Left hindlimb (tissue), 1 donor: Measurements from ENCODE around the gene CDCA8.
A peak's percentile ranks its signal among the peaks of the same experiment; 100 is the strongest.
"Not testable (repeated sequence)": the region's sequence is repeated elsewhere in the genome, so short reads cannot be mapped to it uniquely, and the experiment has no call there.

ENCODE experiments used
- DNase-seq: peaks from one replicate; pipeline ENCODE4 v3.0.0-alpha.2; 2018

Gene CDCA8

DNA sequence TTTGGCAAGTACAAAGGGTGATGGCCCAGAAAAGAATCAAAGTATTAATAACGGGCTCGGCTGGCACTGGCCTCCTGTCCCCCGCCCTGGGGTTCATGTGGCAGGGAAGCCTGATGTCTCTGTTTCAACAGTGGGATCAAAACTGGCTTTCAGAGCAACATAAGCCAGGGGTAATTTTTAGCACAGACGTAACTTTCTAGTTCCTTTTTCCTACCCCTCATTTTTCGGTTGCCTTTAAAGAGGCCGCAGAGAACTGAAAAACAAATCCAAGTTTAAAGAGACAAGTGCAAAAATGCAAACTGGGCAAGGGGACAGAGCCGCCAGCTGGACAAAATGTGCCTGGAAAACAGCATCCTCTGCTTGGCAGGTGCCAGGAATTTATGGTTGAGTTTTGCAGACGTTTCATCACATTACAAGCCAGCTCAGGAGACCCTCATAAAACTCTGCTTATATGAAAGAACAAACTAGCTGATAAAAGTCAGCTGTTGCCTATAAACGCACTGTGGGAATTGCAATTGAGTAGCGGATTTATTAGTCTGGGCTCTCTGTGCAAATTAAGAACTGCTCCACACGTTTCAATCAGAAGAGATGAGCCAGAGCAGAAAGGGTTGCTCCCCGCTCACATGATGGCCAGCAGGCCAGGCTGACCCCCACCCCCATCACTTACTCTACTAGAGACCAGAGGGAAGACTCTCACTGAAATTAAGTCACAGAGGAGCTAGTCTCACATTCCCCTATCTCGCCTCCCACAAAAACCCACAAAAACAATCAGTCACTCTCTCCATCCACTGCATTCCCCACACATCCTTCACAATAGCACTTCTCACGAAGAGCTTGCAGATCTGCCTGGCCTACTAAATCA is 15.8 kb upstream of the CDCA8 start:
- DNase-seq: peak; percentile 76

- no peak for DNase-seq
These were observed 15.2 kb upstream of the CDCA8 start for GRCh38 chr1:37677143-37677439.

- DNase-seq: no peak
These were observed 14.5 kb upstream of the CDCA8 start for GRCh38 chr1:37677808-37678207.

DNA sequence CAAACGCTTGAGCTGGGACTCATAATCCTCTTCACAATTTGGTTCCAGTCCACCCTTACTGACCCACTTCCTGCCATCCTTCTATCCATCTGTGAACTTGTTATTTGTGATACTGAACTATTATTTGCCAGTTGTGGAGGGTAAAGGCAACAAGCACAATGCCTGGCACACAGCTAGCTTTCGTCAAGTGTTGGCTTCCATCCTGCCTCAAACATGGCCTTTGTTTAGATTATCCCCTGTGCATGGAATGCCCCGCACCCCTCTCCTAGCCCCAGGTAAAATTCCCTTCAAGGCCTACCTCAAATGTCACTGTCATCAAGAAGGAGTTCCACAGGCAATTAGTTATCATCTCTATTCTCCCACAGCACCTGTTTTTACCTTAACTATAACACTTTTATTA is 11.4 kb upstream of the CDCA8 start:
- DNase-seq: no peak

- peak; percentile 74 for DNase-seq
These were observed 9.9 kb upstream of the CDCA8 start for GRCh38 chr1:37682334-37682987.

DNA sequence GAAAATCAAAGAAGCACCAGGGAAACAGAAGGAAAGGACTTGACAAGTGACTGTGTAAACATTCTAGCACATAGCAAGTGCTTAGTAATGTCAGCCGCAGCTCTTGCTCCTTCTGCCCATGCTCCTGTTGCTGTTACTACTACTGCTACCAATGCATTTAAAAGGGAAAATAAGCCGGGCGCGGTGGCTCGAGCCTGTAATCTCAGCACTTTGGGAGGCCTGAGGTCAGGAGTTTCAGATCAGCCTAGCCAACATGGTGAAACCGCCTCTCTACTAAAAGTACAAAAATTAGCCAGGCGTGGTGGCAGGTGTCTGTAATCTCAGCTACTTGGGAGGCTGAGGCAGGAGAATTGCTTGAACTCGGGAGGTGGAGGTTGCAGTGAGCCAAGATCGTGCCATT is 8.1 kb upstream of the CDCA8 start:
- DNase-seq: not testable (repeated sequence)

GRCh38 chr1:37685722-37686121 is 6.6 kb upstream of the CDCA8 start:
- no peak for DNase-seq

- not testable (repeated sequence) for DNase-seq
These were observed 4.6 kb upstream of the CDCA8 start for GRCh38 chr1:37687764-37688163.

DNA sequence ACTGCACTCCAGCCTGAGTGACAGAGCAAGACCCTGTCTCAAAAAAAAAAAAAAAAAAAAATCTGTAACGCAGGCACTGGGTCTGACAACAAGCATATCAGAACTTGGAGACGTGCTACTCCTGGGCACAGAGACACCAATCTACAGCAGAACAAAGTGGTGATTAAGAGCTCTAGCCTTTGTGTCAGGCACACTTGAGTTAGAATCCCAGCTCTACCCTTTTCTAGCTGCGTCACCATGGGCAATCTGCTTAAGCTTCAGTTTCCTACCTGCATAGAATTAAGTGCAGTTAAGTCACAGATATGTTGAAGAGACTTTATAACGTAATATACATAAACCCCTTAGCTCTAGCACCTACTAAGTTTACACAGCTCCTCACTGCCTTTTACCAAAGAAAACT is 3.4 kb upstream of the CDCA8 start:
- DNase-seq: no peak

DNA sequence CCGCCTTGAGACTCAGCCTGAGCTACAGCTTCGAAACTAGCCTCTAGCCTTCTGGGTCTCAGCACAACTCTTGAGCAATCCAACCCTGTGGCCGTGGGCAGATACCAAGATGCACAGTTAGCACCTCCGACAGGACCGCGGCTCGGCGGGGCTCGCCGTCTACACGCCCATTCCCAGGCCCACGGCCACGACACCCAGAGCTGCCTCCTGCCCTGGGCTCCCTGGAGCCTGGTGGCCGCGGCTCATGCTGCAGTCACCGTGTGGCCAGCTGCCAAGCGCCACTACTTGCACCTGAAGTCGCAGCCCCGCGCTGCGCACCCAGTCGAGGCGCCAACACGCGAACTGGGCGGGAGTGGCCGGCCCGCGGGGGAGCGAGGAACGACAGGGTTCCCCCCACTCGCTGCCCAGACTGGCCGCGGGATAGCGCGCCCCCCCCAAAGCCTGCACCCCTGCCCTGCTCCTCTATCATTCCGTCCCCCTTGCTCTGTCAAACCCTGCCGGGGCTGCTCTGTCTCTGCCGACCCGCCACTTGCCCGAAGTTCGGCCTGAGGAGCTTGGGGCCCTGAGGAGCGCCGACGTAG is 729 bp upstream of the CDCA8 start:
- DNase-seq: peak; percentile 53

GRCh38 chr1:37692834-37693175 is 489 bp downstream of the CDCA8 start:
- DNase-seq: no peak

DNA sequence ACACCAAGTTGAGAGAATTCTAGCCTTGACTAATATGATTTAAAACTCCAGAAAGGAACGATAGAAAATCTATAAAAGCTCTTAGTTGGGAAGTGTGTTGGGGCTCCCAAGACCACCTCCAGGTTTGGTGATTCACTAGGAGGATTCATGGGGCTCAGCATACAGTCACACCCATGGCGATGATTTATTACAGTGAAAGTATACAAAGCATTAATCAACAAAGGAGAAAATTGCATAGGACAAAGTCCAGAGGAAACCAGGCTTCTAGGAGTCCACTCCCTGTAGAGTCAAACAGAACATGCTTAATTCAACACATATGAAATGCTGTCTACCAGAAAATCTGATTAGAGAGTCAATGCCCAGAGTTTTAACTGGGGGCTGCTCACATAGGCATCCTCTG is 4.8 kb downstream of the CDCA8 start:
- DNase-seq: no peak

GRCh38 chr1:37697737-37698136 is 5.4 kb downstream of the CDCA8 start:
- no peak for DNase-seq

DNA sequence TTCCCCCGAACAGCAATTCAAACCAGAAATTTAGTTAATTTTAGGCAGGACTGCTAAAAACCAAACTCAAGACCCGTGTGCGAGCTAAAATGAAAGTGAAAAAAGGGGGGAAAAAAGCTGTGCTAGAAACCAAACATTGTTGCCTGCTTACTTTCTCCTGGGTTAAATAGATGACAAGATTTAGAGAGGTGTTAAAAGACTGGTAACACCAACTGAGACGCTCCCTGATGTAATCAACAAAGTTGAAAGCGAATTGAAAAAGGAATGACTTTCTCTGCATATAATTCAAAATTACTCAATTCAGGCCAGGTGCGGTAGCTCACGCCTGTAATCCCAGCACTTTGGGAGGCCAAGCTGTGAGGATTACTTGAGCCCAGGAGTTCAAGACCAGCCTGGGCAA is 6.8 kb downstream of the CDCA8 start:
- no peak for DNase-seq

- no peak for DNase-seq
These were observed 8.7 kb downstream of the CDCA8 start for GRCh38 chr1:37701051-37701450.

GRCh38 chr1:37703061-37703460 is 10.7 kb downstream of the CDCA8 start:
- DNase-seq: no peak

- DNase-seq: no peak
These were observed 12.7 kb downstream of the CDCA8 start for GRCh38 chr1:37704966-37705365.

DNA sequence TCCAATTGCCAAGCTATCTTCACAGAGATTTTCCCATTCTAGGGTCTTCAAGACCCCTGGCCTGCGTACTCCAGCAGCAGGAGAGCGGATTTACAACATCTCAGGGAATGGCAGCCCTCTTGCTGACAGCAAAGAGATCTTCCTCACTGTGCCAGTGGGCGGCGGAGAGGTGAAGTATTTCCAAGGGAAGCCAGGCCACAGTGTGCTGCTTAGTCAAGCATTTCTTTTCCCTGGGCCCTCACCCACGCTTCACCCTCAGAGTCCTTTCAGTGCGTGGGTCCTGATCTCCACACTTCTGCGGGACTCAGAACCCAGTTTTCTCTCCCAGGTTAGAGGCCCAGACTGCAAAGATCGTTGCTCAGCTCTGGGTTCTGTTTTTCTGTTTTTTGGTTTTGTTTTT is 13.1 kb downstream of the CDCA8 start:
- DNase-seq: no peak

DNA sequence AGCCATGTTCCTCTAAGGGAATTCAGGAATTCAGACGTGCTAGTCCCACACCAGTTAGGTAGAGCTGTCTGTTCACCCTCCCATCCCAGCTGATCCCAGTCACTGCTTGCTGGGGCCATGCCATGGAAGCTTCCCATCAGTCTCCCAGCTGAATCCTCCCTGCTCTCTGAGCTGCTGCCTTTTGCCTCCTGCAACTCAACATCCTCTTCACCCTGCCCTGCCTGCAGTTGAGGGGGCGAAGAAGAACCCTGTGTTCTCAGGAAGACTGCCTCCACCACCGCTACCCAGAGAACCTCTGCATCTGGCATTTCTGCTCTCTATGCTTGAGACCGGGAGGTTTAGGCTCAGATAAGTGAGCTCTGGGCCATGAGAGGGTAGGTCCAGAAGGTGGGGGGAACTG is 16.2 kb downstream of the CDCA8 start:
- no peak for DNase-seq

GRCh38 chr1:37714226-37714625 is 21.9 kb downstream of the CDCA8 start:
- no peak for DNase-seq

DNA sequence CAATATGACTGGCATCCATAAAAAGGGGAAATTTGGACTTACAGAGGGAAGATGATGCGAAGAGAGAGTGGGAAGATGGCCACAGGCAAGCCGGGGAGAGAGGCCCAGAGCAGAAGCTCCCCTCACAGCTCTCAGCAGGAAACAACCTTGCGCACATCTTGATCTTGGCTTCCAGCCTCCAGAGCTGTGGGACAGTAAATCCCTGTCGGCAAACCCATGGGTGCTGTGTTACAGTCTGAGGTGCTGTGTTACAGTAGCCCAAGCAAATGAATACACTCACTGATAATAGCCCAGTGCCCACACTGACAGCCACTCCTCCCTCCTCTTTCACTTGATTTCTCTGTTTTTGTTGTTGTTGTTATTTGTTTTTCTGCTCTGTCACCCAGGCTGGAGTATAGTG is 22.4 kb downstream of the CDCA8 start:
- DNase-seq: no peak

DNA sequence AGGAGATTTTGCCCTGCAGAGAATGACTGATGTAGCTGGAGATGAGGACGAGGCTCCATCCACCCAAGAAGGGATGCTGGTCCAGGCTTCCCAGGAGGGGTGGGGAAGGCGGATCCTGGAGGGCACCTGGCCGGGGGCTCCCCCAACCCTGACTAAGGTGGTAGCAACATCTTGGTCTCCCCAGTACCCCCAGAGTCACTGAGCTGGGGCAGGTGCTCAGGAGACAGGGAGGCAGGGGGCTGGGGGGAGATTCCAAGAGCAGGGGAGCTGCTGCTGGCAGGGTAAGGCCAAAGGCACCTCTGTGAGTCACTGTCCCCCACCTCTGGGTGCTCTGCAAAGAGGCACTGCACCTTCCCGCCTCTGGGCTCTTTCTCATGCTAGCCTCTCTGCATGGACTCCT is 24.0 kb downstream of the CDCA8 start:
- DNase-seq: no peak

DNA sequence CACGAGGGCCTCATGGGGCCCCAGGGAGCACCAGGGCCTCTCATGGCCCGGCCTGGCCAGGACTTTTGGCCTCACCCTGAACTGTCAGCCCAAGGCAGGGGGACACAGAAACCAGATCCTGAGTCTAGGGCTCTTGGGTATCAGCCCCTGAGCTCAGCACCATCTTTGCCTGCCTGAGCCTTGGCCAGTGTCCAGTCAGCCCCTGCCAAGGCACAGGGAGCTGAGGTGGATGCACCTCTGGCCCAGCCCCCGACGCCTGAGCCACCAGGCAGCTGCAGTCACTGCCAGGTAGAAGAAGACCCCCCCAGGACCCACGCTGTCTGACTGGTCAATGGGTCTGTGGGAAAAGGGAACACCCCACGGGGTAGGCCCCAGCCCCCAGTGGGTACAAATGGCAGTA is 25.3 kb downstream of the CDCA8 start:
- DNase-seq: no peak

DNA sequence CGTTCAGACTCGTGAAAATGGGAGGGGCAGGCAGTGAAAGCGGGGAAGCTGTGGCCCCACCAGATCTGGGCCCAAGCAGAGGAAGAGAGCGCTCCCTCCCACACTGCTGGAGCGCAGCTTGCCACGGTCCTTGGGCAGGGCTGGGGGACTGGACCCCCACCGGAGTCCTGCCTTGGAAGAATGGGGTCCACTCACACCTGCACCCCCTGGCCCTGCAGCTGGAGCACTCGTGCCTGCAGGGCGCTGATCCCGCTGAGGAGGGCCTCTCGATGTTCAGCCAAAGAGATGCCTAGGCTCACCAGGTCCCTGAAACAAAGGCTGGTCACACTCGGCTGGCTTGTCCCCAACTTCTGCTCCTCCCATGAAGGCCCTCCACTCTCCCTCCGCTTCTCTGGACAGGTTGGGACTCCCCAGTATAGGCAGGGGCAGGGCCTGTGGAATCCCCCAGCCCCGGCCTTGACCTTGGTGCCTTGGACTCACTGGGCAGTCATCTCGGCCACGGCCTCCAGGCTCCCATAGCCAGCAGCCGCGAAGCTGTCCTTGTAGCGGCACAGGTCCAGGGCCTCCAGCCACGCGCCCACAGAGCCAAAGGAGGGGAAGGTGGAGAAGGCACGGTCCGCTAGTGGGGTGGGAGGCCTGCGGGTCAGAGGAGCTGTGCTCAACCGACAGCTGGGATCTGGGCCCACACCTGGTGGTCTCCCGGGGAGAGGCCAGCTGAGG is 26.0 kb downstream of the CDCA8 start:
- no peak for DNase-seq
